Measurements from ENCODE around the gene NR6A1. TPM values are rescaled to one million over a fixed set of nuclear protein-coding genes. Genes with fewer than 3 reads are reported as not detected.

Gene NR6A1
- total and polyA plus RNA-seq, 2 of the 13 experiments (the other 11 are each of a cell fraction or from before 2014, with no cell fraction given), result 28.1 to 31.5 TPM

DNA sequence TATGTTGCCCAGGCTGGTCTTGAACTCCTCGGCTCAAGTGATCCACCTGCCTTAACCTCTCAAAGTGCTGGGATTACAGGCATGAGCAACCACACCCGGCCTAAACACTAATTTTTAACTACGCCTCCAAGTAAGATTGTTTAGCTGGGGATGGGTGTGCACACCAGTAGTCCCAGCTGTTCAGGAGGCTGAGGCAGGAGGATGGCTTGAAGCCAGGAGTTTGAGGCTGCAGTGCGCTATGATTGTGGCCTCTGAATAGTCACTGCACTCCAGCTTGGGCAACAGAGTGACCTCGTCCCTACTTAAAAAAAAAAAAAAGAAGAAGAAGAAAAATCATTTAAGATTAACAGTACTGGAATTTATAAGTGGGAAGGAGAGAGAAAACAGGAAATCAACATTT is 173.1 kb downstream of the NR6A1 start:
- Histone ChIP-seq H3K4me3 (replicated peaks in 1 of 3; ENCODE audit: insufficient read depth in 1 of 3, low read depth in 2 of 3, low read length in 3 of 3) (no peak overlapping the region), H3K4me2 (ENCODE audit: low read depth, low read length) (no peak overlapping the region), H3K27me3 (ENCODE audit: control insufficient read depth in 1 of 2, insufficient read depth in 2 of 2, low read length in 2 of 2) (no peaks in the 10 kb centered on the region), H3K9ac (ENCODE audit: insufficient read depth, low read depth, low read length) (no peak overlapping the region), H4K20me1 (ENCODE audit: insufficient read depth, low read length) (no peaks in the 10 kb centered on the region; the same call in 1 of the 2 replicates), H3K79me2 (ENCODE audit: insufficient read depth, low read length) (peaks cover 24% of the 10 kb centered on the region), H3K27ac (ENCODE audit: extremely low read length, insufficient read depth, low read length) (no peak overlapping the region), H3K4me1 (ENCODE audit: insufficient read depth, low read length) (peaks cover 60% of the 10 kb centered on the region), H2AFZ (ENCODE audit: low read length) (no peak overlapping the region), H3K36me3 (replicated peaks in 1 of 2; ENCODE audit: control insufficient read depth in 1 of 2, insufficient read depth in 2 of 2, low read length in 2 of 2) (peaks cover 0 to 5% of the 10 kb centered on the region in 2 experiments; a peak in 1 of 5 replicates), H3K9me3 (ENCODE audit: low read length) (no peaks in the 10 kb centered on the region)
- intact Hi-C loops (cut with micrococcal nuclease; ENCODE audit: unreplicated experiment) (loop anchor here (5.0 kb wide), 1 partner anchor 36 kb away; no protein-coding TSS in a partner anchor), in situ Hi-C loops (cut with HindIII; ENCODE audit: extremely low pct_ligation_motif_present, low pct_unique_long_range_greater_than_20kb) (no loop called here)
- POLR2A ChIA-PET, result no interaction called here
- FAIRE-seq (no peak), DNase-seq (ENCODE audit: low spot score) (no peak), ATAC-seq (no peak)
- BruUV-seq (replicated peaks), result no TSS peak
- WGBS (ENCODE audit: low lambda C conversion rate), result 90% methylated on average over 5 of the region's 5 CpGs
- TF ChIP-seq, protein P1, sequence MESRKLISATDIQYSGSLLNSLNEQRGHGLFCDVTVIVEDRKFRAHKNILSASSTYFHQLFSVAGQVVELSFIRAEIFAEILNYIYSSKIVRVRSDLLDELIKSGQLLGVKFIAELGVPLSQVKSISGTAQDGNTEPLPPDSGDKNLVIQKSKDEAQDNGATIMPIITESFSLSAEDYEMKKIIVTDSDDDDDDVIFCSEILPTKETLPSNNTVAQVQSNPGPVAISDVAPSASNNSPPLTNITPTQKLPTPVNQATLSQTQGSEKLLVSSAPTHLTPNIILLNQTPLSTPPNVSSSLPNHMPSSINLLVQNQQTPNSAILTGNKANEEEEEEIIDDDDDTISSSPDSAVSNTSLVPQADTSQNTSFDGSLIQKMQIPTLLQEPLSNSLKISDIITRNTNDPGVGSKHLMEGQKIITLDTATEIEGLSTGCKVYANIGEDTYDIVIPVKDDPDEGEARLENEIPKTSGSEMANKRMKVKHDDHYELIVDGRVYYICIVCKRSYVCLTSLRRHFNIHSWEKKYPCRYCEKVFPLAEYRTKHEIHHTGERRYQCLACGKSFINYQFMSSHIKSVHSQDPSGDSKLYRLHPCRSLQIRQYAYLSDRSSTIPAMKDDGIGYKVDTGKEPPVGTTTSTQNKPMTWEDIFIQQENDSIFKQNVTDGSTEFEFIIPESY (CRISPR knock-in tag; IDR thresholded peaks at IDR 0.05), result peak; percentile 61; the same call in 1 of the 2 replicates
- TF ChIP-seq, protein P2, sequence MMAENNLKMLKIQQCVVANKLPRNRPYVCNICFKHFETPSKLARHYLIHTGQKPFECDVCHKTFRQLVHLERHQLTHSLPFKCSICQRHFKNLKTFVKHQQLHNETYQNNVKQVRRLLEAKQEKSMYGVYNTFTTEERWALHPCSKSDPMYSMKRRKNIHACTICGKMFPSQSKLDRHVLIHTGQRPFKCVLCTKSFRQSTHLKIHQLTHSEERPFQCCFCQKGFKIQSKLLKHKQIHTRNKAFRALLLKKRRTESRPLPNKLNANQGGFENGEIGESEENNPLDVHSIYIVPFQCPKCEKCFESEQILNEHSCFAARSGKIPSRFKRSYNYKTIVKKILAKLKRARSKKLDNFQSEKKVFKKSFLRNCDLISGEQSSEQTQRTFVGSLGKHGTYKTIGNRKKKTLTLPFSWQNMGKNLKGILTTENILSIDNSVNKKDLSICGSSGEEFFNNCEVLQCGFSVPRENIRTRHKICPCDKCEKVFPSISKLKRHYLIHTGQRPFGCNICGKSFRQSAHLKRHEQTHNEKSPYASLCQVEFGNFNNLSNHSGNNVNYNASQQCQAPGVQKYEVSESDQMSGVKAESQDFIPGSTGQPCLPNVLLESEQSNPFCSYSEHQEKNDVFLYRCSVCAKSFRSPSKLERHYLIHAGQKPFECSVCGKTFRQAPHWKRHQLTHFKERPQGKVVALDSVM (CRISPR knock-in tag; IDR thresholded peaks at IDR 0.05), result peak; percentile 51
- no peak for TF ChIP-seq ZNF382 (CRISPR knock-in tag; IDR thresholded peaks at IDR 0.05; ENCODE audit: borderline replicate concordance)
- TF ChIP-seq CREB1 (IDR thresholded peaks at IDR 0.05), result no peak
- TF ChIP-seq CREB1 (CRISPR knock-in tag; IDR thresholded peaks at IDR 0.05), result no peak
- CTCF ChIA-PET (ENCODE audit: low intra/inter-chr PET ratio, low total read pairs), result no interaction called here
